IMR-90 (cell line): ENCODE results near the gene TMEM43. TPM values are rescaled to one million over a fixed set of nuclear protein-coding genes. Genes with fewer than 3 reads are reported as not detected.

Source experiments
- ATAC-seq: fragments of 200-7000 bp; cut with Tn5 transposase; 2 replicates; pipeline ENCODE4 v1.9.1; 2020; ENCODE audit warnings: low read depth, mild to moderate bottlenecking, moderate library complexity
- BruUV-seq: library from RNA; stranded (reverse); fragments of 400-500 nt; replicated peaks from 2 replicates; lab custom pipeline; 2021; lab: Mats Ljungman, UMichigan
- CTCF ChIA-PET: fragments of 300-600 bp; formaldehyde crosslinking; extraction: SDS; loops from one replicate; lab custom pipeline; 2021; ENCODE audit warnings: antibody characterized with exemption; lab: Yijun Ruan, JAX
- POLR2A ChIA-PET: fragments of 300-600 bp; sonication (Branson Sonifier 250); formaldehyde crosslinking; loops from one replicate; lab custom pipeline; 2022; ENCODE audit warnings: antibody characterized with exemption; ENCODE audit not compliant: unreplicated experiment; lab: Charles Lee
- DNase-seq: peaks from one replicate; pipeline ENCODE4 v3.0.0; 2013
- H2AFZ ChIP-seq: replicated peaks from 2 replicates; pipeline ENCODE3; 2013; ENCODE audit warnings: low read length, mild to moderate bottlenecking; ENCODE audit not compliant: poor library complexity
- H2AK5ac ChIP-seq: 2 replicates; pipeline ENCODE4 v1.6.1; 2013; ENCODE audit warnings: low read depth, low read length, inconsistent platforms
- H2AK9ac ChIP-seq: replicated peaks from 2 replicates; pipeline ENCODE3; 2013; ENCODE audit warnings: mild to moderate bottlenecking, low read depth, low read length, moderate library complexity; ENCODE audit not compliant: poor library complexity
- H2BK120ac ChIP-seq: 2 replicates; pipeline ENCODE4 v1.6.1; 2013; ENCODE audit warnings: low read depth, low read length, inconsistent platforms
- H2BK15ac ChIP-seq: 3 replicates; pipeline ENCODE4 v1.6.1; 2013; ENCODE audit warnings: low read depth, low read length, inconsistent platforms
- H2BK20ac ChIP-seq: 2 replicates; pipeline ENCODE4 v1.6.1; 2013; ENCODE audit warnings: low read depth, mild to moderate bottlenecking, inconsistent platforms, low read length, moderate library complexity
- H2BK5ac ChIP-seq: 2 replicates; pipeline ENCODE4 v1.6.1; 2013; ENCODE audit warnings: mild to moderate bottlenecking, low read depth, low read length, inconsistent platforms; ENCODE audit not compliant: poor library complexity, severe bottlenecking
- H3K14ac ChIP-seq: replicated peaks from 2 replicates; pipeline ENCODE4 v1.6.1; 2013; ENCODE audit warnings: low read depth, low read length, inconsistent platforms
- H3K18ac ChIP-seq: 2 replicates; pipeline ENCODE4 v1.6.1; 2013; ENCODE audit warnings: low read depth, low read length, control low read depth
- H3K23ac ChIP-seq: 2 replicates; pipeline ENCODE4 v1.6.1; 2013; ENCODE audit warnings: low read depth, low read length, inconsistent platforms
- H3K27ac ChIP-seq: 2 replicates; pipeline ENCODE4 v1.5.1; 2013; ENCODE audit warnings: mild to moderate bottlenecking, control low read depth, low read length; ENCODE audit not compliant: insufficient read depth
- H3K27me3 ChIP-seq: 2 replicates; pipeline ENCODE4 v1.6.1; 2013; ENCODE audit warnings: low read length; ENCODE audit not compliant: control insufficient read depth, insufficient read depth
- H3K36me3 ChIP-seq: 2 replicates; pipeline ENCODE4 v1.6.1; 2013; ENCODE audit warnings: low read length, mixed read lengths; ENCODE audit not compliant: control insufficient read depth, insufficient read depth
- H3K4ac ChIP-seq: 2 replicates; pipeline ENCODE4 v1.6.1; 2013; ENCODE audit warnings: low read depth, low read length, inconsistent platforms
- H3K4me1 ChIP-seq: 2 replicates; pipeline ENCODE4 v1.6.1; 2013; ENCODE audit warnings: low read length, mixed read lengths; ENCODE audit not compliant: control insufficient read depth, insufficient read depth
- H3K4me2 ChIP-seq: 2 replicates; pipeline ENCODE4 v1.6.1; 2013; ENCODE audit warnings: low read depth, mild to moderate bottlenecking, control low read depth, low read length, moderate library complexity
- H3K4me3 ChIP-seq: 2 replicates; pipeline ENCODE4 v1.5.1; 2013; ENCODE audit warnings: low read depth, mild to moderate bottlenecking, control low read depth, low read length, moderate library complexity; ENCODE audit not compliant: insufficient read depth
- H3K56ac ChIP-seq: 2 replicates; pipeline ENCODE4 v1.6.1; 2013; ENCODE audit warnings: low read length, inconsistent platforms; ENCODE audit not compliant: insufficient read depth; ENCODE audit errors: extremely low read depth
- H3K79me1 ChIP-seq, 2 experiments: 2 replicates each; pipeline ENCODE4 v1.6.1; 2013; ENCODE audit warnings: low read length in 2 of 2, inconsistent platforms in 1 of 2, low read depth in 1 of 2
- H3K9ac ChIP-seq: 2 replicates; pipeline ENCODE4 v1.6.1; 2013; ENCODE audit warnings: low read depth, low read length, control low read depth
- H3K9me1 ChIP-seq: 2 replicates; pipeline ENCODE4 v1.6.1; 2013; ENCODE audit warnings: low read length, inconsistent platforms; ENCODE audit not compliant: insufficient read depth
- H3K9me3 ChIP-seq: 2 replicates; pipeline ENCODE4 v1.6.1; 2013; ENCODE audit warnings: low read length; ENCODE audit not compliant: control insufficient read depth, insufficient read depth
- H4K20me1 ChIP-seq: 2 replicates; pipeline ENCODE4 v1.6.1; 2013; ENCODE audit warnings: low read length, inconsistent platforms; ENCODE audit not compliant: insufficient read depth
- H4K5ac ChIP-seq: 2 replicates; pipeline ENCODE4 v1.6.1; 2013; ENCODE audit warnings: mild to moderate bottlenecking, low read depth, low read length, control low read depth
- H4K8ac ChIP-seq, 2 experiments: 2 replicates each; pipeline ENCODE4 v1.6.1; 2013; ENCODE audit warnings: low read depth in 2 of 2, low read length in 2 of 2, control low read depth in 1 of 2, inconsistent platforms in 1 of 2
- H4K91ac ChIP-seq: 2 replicates; pipeline ENCODE4 v1.6.1; 2013; ENCODE audit warnings: low read depth, low read length, inconsistent platforms; ENCODE audit not compliant: insufficient read depth
- CEBPB ChIP-seq: IDR thresholded peaks from 2 replicates; pipeline ENCODE4 v1.6.1; 2012; ENCODE audit warnings: low read depth, low read length, improper control_type of control experiment
- CHD1 ChIP-seq: IDR thresholded peaks from 2 replicates; pipeline ENCODE4 v1.6.1; 2012; ENCODE audit warnings: low read depth, low read length, improper control_type of control experiment
- FOS ChIP-seq: fragments of 150-350 bp; IDR thresholded peaks from 2 replicates; pipeline ENCODE4 v1.6.1; 2016; ENCODE audit warnings: low read depth, low read length
- MXI1 ChIP-seq: IDR thresholded peaks from 2 replicates; pipeline ENCODE4 v1.6.1; 2012; ENCODE audit warnings: low read depth, mild to moderate bottlenecking, low read length, moderate library complexity, borderline replicate concordance
- NFE2L2 ChIP-seq: fragments of 150-350 bp; IDR thresholded peaks from 2 replicates; pipeline ENCODE4 v1.6.1; 2016; ENCODE audit warnings: low read depth, mild to moderate bottlenecking, low read length
- POLR2A ChIP-seq: IDR thresholded peaks from 2 replicates; pipeline ENCODE4 v1.6.1; 2012; ENCODE audit warnings: mild to moderate bottlenecking, low read depth, low read length
- RAD21 ChIP-seq: IDR thresholded peaks from 2 replicates; pipeline ENCODE4 v1.6.1; 2012; ENCODE audit warnings: low read length, improper control_type of control experiment
- RCOR1 ChIP-seq: IDR thresholded peaks from 2 replicates; pipeline ENCODE4 v1.6.1; 2012; ENCODE audit warnings: mild to moderate bottlenecking, low read length, improper control_type of control experiment; ENCODE audit not compliant: insufficient replicate concordance
- RFX5 ChIP-seq: IDR thresholded peaks from 2 replicates; pipeline ENCODE4 v1.8.0; 2012; ENCODE audit warnings: low read depth, mild to moderate bottlenecking, low read length, moderate library complexity
- WGBS, 2 experiments: methylation state at CpG; one replicate each; pipeline versions ENCODE4 v1.1.5 to v1.1.7; 2013; ENCODE audit warnings: missing lambda C conversion rate in 2 of 2; ENCODE audit not compliant: insufficient read length in 1 of 2; ENCODE audit errors: extremely low coverage in 2 of 2; 5-methylcytosine and 5-hydroxymethylcytosine counted together
- dilution Hi-C: fragments of 300-500 bp; cut with HindIII; formaldehyde crosslinking; loops from one replicate; pipeline ENCODE4 v1.14.3; 2018; ENCODE audit warnings: low sequenced_read_pairs; ENCODE audit not compliant: unreplicated experiment
- in situ Hi-C: fragments of 300-500 bp; cut with MboI; formaldehyde crosslinking; loops from 3 replicates; pipeline ENCODE4 v1.14.3; 2019; ENCODE audit warnings: low sequenced_read_pairs, inconsistent platforms, mixed read lengths
- intact Hi-C: fragments of 100-400 bp; cut with micrococcal nuclease; formaldehyde crosslinking; loops from 2 replicates; pipeline ENCODE4 v1.10.0; 2022
- polyA plus RNA-seq, 3 experiments: library from polyadenylated mRNA; depleted of rRNA; stranded (reverse); fragments of >200 nt; gene quantifications; 2 replicates each; pipeline ENCODE4 v1.2.3, GENCODE V29; 2012; ENCODE audit warnings: low replicate concordance in 1 of 3
- total RNA-seq: library from RNA; depleted of rRNA; stranded (reverse); fragments of >200 nt; gene quantifications from 2 replicates; pipeline ENCODE4 v1.2.3, GENCODE V29; 2012
- TF ChIP-seq, protein P1 (sequence below): conservative IDR thresholded peaks from 2 replicates; pipeline ENCODE4 v1.5.1; 2012; ENCODE audit warnings: mild to moderate bottlenecking, low read depth, low read length, improper control_type of control experiment

TMEM43 gene
- total and polyA plus RNA-seq, 2 of the 4 experiments (the other 2 are of a cell fraction), result 109 to 114 TPM

DNA sequence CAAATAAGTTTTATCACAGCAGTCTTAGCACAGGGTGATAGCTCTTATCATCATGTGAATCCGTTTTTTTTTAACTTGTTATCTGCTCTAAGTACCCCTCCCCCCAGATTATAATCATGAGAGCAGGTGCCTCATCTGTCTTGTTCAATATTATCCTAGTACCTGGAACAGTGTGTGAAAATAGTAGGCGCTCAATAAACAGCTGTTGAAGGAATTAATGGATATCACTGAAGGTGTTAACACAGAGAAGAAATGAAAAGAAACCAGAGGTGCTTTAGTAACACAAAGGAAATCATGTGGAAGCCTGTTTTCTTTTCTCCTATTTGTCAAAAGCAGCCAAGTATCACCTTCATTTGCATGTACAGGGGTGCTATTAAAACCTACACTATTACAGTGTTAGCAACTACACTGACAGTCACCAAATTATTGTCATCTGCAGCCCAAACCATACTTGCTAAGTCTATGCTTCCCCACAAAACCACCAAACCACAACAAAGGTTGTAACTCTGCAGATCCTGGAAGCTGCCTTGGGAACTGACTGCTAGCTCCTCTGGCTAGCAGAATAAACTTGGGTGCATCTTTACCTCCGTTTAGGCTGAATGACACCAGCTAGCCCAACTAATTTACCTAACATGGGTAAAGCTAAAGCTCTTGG, 50.7 kb downstream of the TMEM43 start (continued):
- no peak for TF ChIP-seq CEBPB

DNA sequence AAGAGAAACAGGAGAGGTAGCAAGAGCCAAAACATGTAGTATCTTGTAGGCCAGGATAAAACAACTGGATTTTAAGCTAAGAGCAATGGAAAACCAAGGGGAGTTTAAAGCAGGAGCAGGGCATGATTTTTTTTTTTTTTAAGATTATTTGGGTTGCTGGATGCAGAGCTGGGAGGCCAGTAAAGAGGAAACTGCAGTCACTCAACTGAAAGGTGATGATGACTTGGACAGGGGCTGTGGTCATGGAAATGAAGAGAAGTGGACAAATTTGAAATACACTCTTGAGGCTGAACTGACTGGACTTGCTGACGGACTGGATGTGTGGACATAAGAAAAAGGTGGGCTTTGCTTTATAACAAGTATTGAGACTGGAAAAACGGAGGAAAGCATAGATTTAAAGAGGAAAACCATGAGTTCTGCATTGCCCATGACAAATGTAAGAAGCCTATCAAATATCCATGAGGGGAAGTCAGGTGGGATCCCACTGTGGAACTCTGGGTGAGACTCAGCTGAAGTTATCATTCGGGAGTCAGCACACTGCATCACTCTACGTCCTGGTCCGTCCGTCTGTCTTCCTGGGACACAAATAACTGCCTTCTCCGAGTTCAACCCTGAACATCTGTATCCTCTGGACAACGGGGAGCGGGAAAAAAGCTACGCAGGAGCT, 52.9 kb downstream of the TMEM43 start:
- peak overlapping the region; percentile 97 for H3K9ac ChIP-seq
- H3K18ac ChIP-seq, result peak overlapping the region; percentile 84
- peaks cover 30 to 56% of the 10 kb centered on the region in 2 experiments for H3K79me1 ChIP-seq
- peaks cover 3% of the 10 kb centered on the region for H3K4me1 ChIP-seq
- peak overlapping the region; percentile 1 to 92; a peak in 3 of 4 replicates for H4K8ac ChIP-seq
- peak overlapping the region; percentile 47 for H4K5ac ChIP-seq
- no peak overlapping the region for H2BK20ac ChIP-seq
- peak overlapping the region; percentile 72 for H2BK120ac ChIP-seq
- no TSS peak for BruUV-seq
- H3K23ac ChIP-seq, result peak overlapping the region; percentile 98
- dilution Hi-C loops, result no loop called here
- H3K9me3 ChIP-seq, result no peaks in the 10 kb centered on the region
- peaks cover 7% of the 10 kb centered on the region; the same call in 1 of the 2 replicates for H4K20me1 ChIP-seq
- intact Hi-C loops, result loop anchor here (5.0 kb wide), 1 partner anchor 280 kb away; no protein-coding TSS in a partner anchor
- POLR2A ChIA-PET, result no interaction called here
- 2% methylated on average over 7 of the region's 10 CpGs; no CpG with 5 or more reads in 1 of the 2 experiments for WGBS, 2 experiments
- TF ChIP-seq CHD1 (no peak), MXI1 (no peak), RCOR1 (no peak), RFX5 (no peak), FOS (no peak), CEBPB (no peak), POLR2A (no peak; the same call in 1 of the 2 replicates), RAD21 (no peak), NFE2L2 (no peak)
- TF ChIP-seq, protein P1, sequence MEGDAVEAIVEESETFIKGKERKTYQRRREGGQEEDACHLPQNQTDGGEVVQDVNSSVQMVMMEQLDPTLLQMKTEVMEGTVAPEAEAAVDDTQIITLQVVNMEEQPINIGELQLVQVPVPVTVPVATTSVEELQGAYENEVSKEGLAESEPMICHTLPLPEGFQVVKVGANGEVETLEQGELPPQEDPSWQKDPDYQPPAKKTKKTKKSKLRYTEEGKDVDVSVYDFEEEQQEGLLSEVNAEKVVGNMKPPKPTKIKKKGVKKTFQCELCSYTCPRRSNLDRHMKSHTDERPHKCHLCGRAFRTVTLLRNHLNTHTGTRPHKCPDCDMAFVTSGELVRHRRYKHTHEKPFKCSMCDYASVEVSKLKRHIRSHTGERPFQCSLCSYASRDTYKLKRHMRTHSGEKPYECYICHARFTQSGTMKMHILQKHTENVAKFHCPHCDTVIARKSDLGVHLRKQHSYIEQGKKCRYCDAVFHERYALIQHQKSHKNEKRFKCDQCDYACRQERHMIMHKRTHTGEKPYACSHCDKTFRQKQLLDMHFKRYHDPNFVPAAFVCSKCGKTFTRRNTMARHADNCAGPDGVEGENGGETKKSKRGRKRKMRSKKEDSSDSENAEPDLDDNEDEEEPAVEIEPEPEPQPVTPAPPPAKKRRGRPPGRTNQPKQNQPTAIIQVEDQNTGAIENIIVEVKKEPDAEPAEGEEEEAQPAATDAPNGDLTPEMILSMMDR, result no peak
- H2BK5ac ChIP-seq, result peak overlapping the region; percentile 95
- peak; percentile 33 for ATAC-seq
- no peaks in the 10 kb centered on the region for H3K9me1 ChIP-seq
- no peak overlapping the region for H2BK15ac ChIP-seq
- H3K14ac ChIP-seq, result peak overlapping the region; percentile 99
- H3K27ac ChIP-seq, result peak overlapping the region; percentile 89
- peak; percentile 34 for DNase-seq
- H2AK9ac ChIP-seq, result peak overlapping the region; percentile 97
- H3K4ac ChIP-seq, result peak overlapping the region; percentile 97
- CTCF ChIA-PET, result interaction anchor here (1.2 kb wide), 1 partner anchor 26 kb away, joined by 3 read pairs; no protein-coding TSS in a partner anchor
- in situ Hi-C loops, result no loop called here
- H2AFZ ChIP-seq, result peak overlapping the region; percentile 97
- H3K4me3 ChIP-seq, result peak overlapping the region; percentile 64
- H3K4me2 ChIP-seq, result peak overlapping the region; percentile 85
- peak overlapping the region; percentile 80 for H4K91ac ChIP-seq
- no peaks in the 10 kb centered on the region for H3K27me3 ChIP-seq
- peak overlapping the region; percentile 97 for H3K56ac ChIP-seq
- H3K36me3 ChIP-seq, result peaks cover 3% of the 10 kb centered on the region
- peak overlapping the region; percentile 46 for H2AK5ac ChIP-seq
